CD14-positive monocyte (primary cell): Measurements from ENCODE around the gene CNOT6. TPM values are rescaled to one million over a fixed set of nuclear protein-coding genes. Genes with fewer than 3 reads are reported as not detected.

ENCODE experiments used
- DNase-seq, 3 donors: peaks; one replicate each; pipeline ENCODE4 v3.0.0-alpha.2; 2011 to 2022
- H2AFZ ChIP-seq: 2 replicates; pipeline ENCODE4 v1.6.0; 2012; ENCODE audit warnings: mild to moderate bottlenecking, low read depth, low read length, inconsistent platforms; ENCODE audit not compliant: insufficient read depth, poor library complexity, severe bottlenecking
- H3K27ac ChIP-seq, 2 donors: 1 replicate in 1 of 2; 2 replicates in 1 of 2; pipeline ENCODE4 v1.5.1; 2012 to 2013; ENCODE audit warnings: low read length in 2 of 2, control low read depth in 1 of 2, inconsistent platforms in 1 of 2, low read depth in 1 of 2, mild to moderate bottlenecking in 1 of 2
- H3K27me3 ChIP-seq, 2 donors: one replicate each; pipeline versions ENCODE4 v1.6.0 to v1.6.1; 2011 to 2013; ENCODE audit warnings: low read length in 2 of 2; ENCODE audit not compliant: control insufficient read depth in 2 of 2, insufficient read depth in 2 of 2
- H3K36me3 ChIP-seq, 2 donors: replicated peaks in 1 of 2; 1 replicate in 1 of 2; 2 replicates in 1 of 2; pipeline versions ENCODE4 v1.5.1 to v1.6.1; 2012 to 2013; ENCODE audit warnings: low read length in 2 of 2, control low read depth in 1 of 2, inconsistent platforms in 1 of 2, mild to moderate bottlenecking in 1 of 2; ENCODE audit not compliant: insufficient read depth in 2 of 2, control insufficient read depth in 1 of 2
- H3K4me1 ChIP-seq, 2 donors: 1 replicate in 1 of 2; 2 replicates in 1 of 2; pipeline versions ENCODE4 v1.5.1 to v1.6.1; 2012 to 2013; ENCODE audit warnings: low read length in 2 of 2, control low read depth in 1 of 2, inconsistent platforms in 1 of 2, mild to moderate bottlenecking in 1 of 2, moderate library complexity in 1 of 2; ENCODE audit not compliant: insufficient read depth in 2 of 2, control insufficient read depth in 1 of 2
- H3K4me2 ChIP-seq: replicated peaks from 2 replicates; pipeline ENCODE3; 2012; ENCODE audit warnings: low read length, moderate library complexity, mild to moderate bottlenecking; ENCODE audit not compliant: poor library complexity, severe bottlenecking; ENCODE audit errors: extremely low read depth
- H3K4me3 ChIP-seq, 3 experiments: fragments of 200-600 bp in 1 of 3; sonication (generic) in 1 of 3; replicated peaks in 1 of 3; 1 replicate in 2 of 3; 2 replicates in 1 of 3; pipeline ENCODE4 v1.5.1; 2011 to 2013; ENCODE audit warnings: low read length in 3 of 3, mild to moderate bottlenecking in 3 of 3, control low read depth in 2 of 3, low read depth in 2 of 3, inconsistent platforms in 1 of 3, moderate library complexity in 1 of 3
- H3K79me2 ChIP-seq: 2 replicates; pipeline ENCODE4 v1.6.0; 2012; ENCODE audit warnings: mild to moderate bottlenecking, control low read depth, inconsistent platforms, low read length, moderate library complexity; ENCODE audit not compliant: insufficient read depth
- H3K9ac ChIP-seq: 2 replicates; pipeline ENCODE4 v1.6.0; 2017; ENCODE audit warnings: low read length, mild to moderate bottlenecking; ENCODE audit not compliant: insufficient read depth, poor library complexity, severe bottlenecking
- H3K9me3 ChIP-seq, 2 donors: replicated peaks in 1 of 2; 1 replicate in 1 of 2; 2 replicates in 1 of 2; pipeline versions ENCODE4 v1.5.1 to v1.6.1; 2012 to 2013; ENCODE audit warnings: low read length in 2 of 2, control low read depth in 1 of 2; ENCODE audit not compliant: control insufficient read depth in 1 of 2, insufficient read depth in 1 of 2
- H4K20me1 ChIP-seq: 2 replicates; pipeline ENCODE4 v1.6.0; 2012; ENCODE audit warnings: mild to moderate bottlenecking, low read length, control low read depth, moderate library complexity; ENCODE audit not compliant: insufficient read depth
- H3K27ac Mint-ChIP-seq, 7 donors: one replicate each; pipeline ENCODE4 v1.8.0; 2020; ENCODE audit warnings: mild to moderate bottlenecking in 7 of 7, mixed read lengths in 7 of 7, moderate library complexity in 6 of 7, inconsistent platforms in 2 of 7
- H3K27me3 Mint-ChIP-seq, 3 donors: one replicate each; pipeline ENCODE4 v1.8.0; 2021 to 2022; ENCODE audit warnings: low read depth in 3 of 3, mild to moderate bottlenecking in 3 of 3, mixed read lengths in 3 of 3, moderate library complexity in 3 of 3, inconsistent platforms in 1 of 3
- H3K36me3 Mint-ChIP-seq, 2 donors: one replicate each; pipeline ENCODE4 v1.8.0; 2020; ENCODE audit warnings: mixed read lengths in 2 of 2, inconsistent platforms in 1 of 2, mild to moderate bottlenecking in 1 of 2
- H3K4me1 Mint-ChIP-seq: one replicate; pipeline ENCODE4 v1.8.0; 2020; ENCODE audit warnings: mild to moderate bottlenecking, mixed read lengths
- H3K4me3 Mint-ChIP-seq, 2 donors: one replicate each; pipeline ENCODE4 v1.8.0; 2020; ENCODE audit warnings: mild to moderate bottlenecking in 2 of 2, mixed read lengths in 2 of 2, moderate library complexity in 1 of 2
- H3K9me3 Mint-ChIP-seq, 7 donors: one replicate each; pipeline ENCODE4 v1.8.0; 2020 to 2022; ENCODE audit warnings: mixed read lengths in 7 of 7, mild to moderate bottlenecking in 6 of 7, moderate library complexity in 6 of 7, inconsistent platforms in 2 of 7
- WGBS: methylation state at CpG from one replicate; pipeline ENCODE4 v1.1.5; 2013; ENCODE audit warnings: missing lambda C conversion rate; ENCODE audit not compliant: insufficient coverage; 5-methylcytosine and 5-hydroxymethylcytosine counted together
- intact Hi-C, 2 donors: fragments of 100-400 bp; cut with micrococcal nuclease; formaldehyde crosslinking; loops; one replicate each; pipeline versions ENCODE4 v1.15.0 to v1.15.1; 2023
- polyA plus RNA-seq, 3 donors: library from polyadenylated mRNA; depleted of rRNA in 1 of 3; unstranded in 2 of 3; stranded (reverse) in 1 of 3; fragments of 300-500 nt in 2 of 3; fragments of >200 nt in 1 of 3; fragmentation: Illumina TruSeq in 2 of 3; gene quantifications; 1 replicate in 2 of 3; 2 replicates in 1 of 3; pipeline ENCODE4 v1.2.3, GENCODE V29; 2012 to 2021
- TF ChIP-seq, protein P1 (sequence below): fragments of 200-600 bp; IDR thresholded peaks from one replicate; pipeline ENCODE4 v1.8.0; 2022; ENCODE audit warnings: antibody characterized with exemption, mild to moderate bottlenecking

The CNOT6 gene
- polyA plus RNA-seq, 3 donors: 4.8 to 9.5 (median 7.7) TPM

GRCh38 chr5:180620014-180620413, 125.8 kb downstream of the CNOT6 start:
- H3K27me3 Mint-ChIP-seq: peaks cover 6 to 12% (median 9%) of the 10 kb centered on the region in 3 donors
- H2AFZ ChIP-seq: no peak overlapping the region
- H3K4me3 Mint-ChIP-seq: no peak overlapping the region
- H3K36me3 ChIP-seq: no peaks in the 10 kb centered on the region
- DNase-seq: no peak
- H3K9me3 Mint-ChIP-seq: peaks cover 0 to 10% (median 3%) of the 10 kb centered on the region in 7 donors
- no peak overlapping the region for H3K27ac ChIP-seq
- WGBS: 94% methylated on average over 14 of the region's 14 CpGs
- H3K9ac ChIP-seq: no peak overlapping the region
- no peaks in the 10 kb centered on the region for H4K20me1 ChIP-seq
- no peaks in the 10 kb centered on the region for H3K27me3 ChIP-seq
- no peak overlapping the region for H3K27ac Mint-ChIP-seq
- no peaks in the 10 kb centered on the region for H3K4me1 ChIP-seq
- no peak overlapping the region for H3K4me3 ChIP-seq
- peaks cover 2% of the 10 kb centered on the region for H3K4me1 Mint-ChIP-seq
- no peaks in the 10 kb centered on the region for H3K36me3 Mint-ChIP-seq
- TF ChIP-seq, protein P1, sequence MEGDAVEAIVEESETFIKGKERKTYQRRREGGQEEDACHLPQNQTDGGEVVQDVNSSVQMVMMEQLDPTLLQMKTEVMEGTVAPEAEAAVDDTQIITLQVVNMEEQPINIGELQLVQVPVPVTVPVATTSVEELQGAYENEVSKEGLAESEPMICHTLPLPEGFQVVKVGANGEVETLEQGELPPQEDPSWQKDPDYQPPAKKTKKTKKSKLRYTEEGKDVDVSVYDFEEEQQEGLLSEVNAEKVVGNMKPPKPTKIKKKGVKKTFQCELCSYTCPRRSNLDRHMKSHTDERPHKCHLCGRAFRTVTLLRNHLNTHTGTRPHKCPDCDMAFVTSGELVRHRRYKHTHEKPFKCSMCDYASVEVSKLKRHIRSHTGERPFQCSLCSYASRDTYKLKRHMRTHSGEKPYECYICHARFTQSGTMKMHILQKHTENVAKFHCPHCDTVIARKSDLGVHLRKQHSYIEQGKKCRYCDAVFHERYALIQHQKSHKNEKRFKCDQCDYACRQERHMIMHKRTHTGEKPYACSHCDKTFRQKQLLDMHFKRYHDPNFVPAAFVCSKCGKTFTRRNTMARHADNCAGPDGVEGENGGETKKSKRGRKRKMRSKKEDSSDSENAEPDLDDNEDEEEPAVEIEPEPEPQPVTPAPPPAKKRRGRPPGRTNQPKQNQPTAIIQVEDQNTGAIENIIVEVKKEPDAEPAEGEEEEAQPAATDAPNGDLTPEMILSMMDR: no peak
- intact Hi-C loops: no loop called here
- H3K4me2 ChIP-seq: no peak overlapping the region
- H3K79me2 ChIP-seq: no peaks in the 10 kb centered on the region
- H3K9me3 ChIP-seq: no peaks in the 10 kb centered on the region

DNA sequence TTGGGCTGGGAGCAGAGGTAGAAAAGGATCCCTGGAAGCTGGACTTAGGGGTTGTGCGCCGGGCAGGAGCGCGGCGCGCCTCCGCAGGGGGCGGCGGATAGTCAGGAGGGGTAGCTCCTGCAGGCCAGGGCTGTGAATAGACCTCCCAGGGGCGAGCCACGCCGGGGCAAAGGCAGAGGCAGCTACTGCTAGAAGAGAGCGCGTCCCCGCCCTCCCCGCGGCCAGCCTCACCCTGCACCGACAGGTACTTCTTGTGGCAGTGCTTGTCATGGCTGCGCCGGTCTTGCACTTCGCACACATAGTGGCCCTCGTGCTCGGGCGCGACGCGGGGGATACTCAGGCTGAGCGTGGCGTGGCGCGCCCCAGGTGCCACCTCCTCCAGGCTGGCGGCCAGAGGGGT, 127.1 kb downstream of the CNOT6 start:
- H2AFZ ChIP-seq: no peak overlapping the region
- H3K4me3 ChIP-seq: no peak overlapping the region
- H3K36me3 ChIP-seq: no peaks in the 10 kb centered on the region
- intact Hi-C loops: no loop called here
- Mint-ChIP-seq H3K27me3 (peaks cover 5 to 12% (median 11%) of the 10 kb centered on the region in 3 donors), H3K4me3 (no peak overlapping the region), H3K4me1 (peaks cover 2% of the 10 kb centered on the region), H3K27ac (no peak overlapping the region), H3K9me3 (peaks cover 0 to 10% (median 3%) of the 10 kb centered on the region in 7 donors), H3K36me3 (no peaks in the 10 kb centered on the region)
- H3K27ac ChIP-seq: no peak overlapping the region
- 95% methylated on average over 32 of the region's 32 CpGs for WGBS
- no peaks in the 10 kb centered on the region for H3K4me1 ChIP-seq
- H3K9ac ChIP-seq: no peak overlapping the region
- no peak for DNase-seq
- no peaks in the 10 kb centered on the region for H3K27me3 ChIP-seq
- H3K9me3 ChIP-seq: no peaks in the 10 kb centered on the region
- TF ChIP-seq, protein P1: no peak
- H3K4me2 ChIP-seq: no peak overlapping the region
- H4K20me1 ChIP-seq: no peaks in the 10 kb centered on the region
- no peaks in the 10 kb centered on the region for H3K79me2 ChIP-seq
